Activated naive CD4-positive, alpha-beta T cell treated with anti-CD3 and anti-CD28 coated beads, Interleukin-2, amount 50 U/mL, for 72 hours (primary cell): Measurements from ENCODE around the gene NPSR1. TPM values are rescaled to one million over a fixed set of nuclear protein-coding genes. Genes with fewer than 3 reads are reported as not detected.

Experiments
- ATAC-seq, 2 donors: fragments of 150-1000 bp; cut with Tn5 transposase; 2 replicates each; pipeline ENCODE4 v1.10.0; 2021; ENCODE audit warnings: mild to moderate bottlenecking in 2 of 2, moderate library complexity in 2 of 2
- DNase-seq, 2 donors: peaks; one replicate each; pipeline ENCODE4 v3.0.0; 2021 to 2022; ENCODE audit warnings: low spot score in 2 of 2
- H3K27ac Mint-ChIP-seq, 2 donors: one replicate each; pipeline ENCODE4 v1.8.0; 2022; ENCODE audit warnings: mild to moderate bottlenecking in 2 of 2, mixed read lengths in 2 of 2
- H3K36me3 Mint-ChIP-seq, 2 donors: one replicate each; pipeline ENCODE4 v1.8.0; 2022; ENCODE audit warnings: mixed read lengths in 2 of 2
- H3K9me3 Mint-ChIP-seq, 2 donors: one replicate each; pipeline ENCODE4 v1.8.0; 2022; ENCODE audit warnings: mixed read lengths in 2 of 2
- total RNA-seq, 2 donors: library from RNA; stranded (reverse); gene quantifications; one replicate each; pipeline ENCODE4 v1.2.3, GENCODE V29; 2022

Gene NPSR1
- total RNA-seq, 2 donors from 2014 or later = not detected

- no peak for ATAC-seq
- Mint-ChIP-seq H3K9me3 (no peaks in the 10 kb centered on the region), H3K27ac (no peak overlapping the region), H3K36me3 (no peaks in the 10 kb centered on the region)
- DNase-seq = no peak
Measured at GRCh38 chr7:34748728-34749089, 90.7 kb downstream of the NPSR1 start.

GRCh38 chr7:34749446-34749845 is 91.4 kb downstream of the NPSR1 start:
- ATAC-seq (no peak), DNase-seq (no peak)
- no peaks in the 10 kb centered on the region for H3K36me3 Mint-ChIP-seq
- H3K9me3 Mint-ChIP-seq = no peaks in the 10 kb centered on the region
- no peak overlapping the region for H3K27ac Mint-ChIP-seq

DNA sequence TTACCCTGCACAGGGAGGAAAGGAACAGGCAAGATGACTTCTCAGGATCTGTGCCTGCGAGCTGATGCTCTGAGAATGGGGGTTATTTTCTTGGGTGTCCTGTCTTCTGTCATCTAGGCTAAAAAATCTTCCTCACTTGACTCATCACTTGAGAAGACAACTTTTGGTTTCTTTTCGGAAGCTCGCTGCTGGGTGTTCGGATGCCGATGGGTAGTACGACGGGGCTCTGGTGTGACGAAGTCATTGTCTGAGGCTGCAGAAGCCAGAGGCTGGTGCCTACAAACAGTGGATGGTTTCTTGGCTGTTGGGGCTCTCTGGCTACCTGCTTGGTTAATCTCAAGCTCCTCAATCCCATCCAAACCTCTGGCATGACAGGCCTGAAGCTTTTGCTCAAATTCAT is 92.2 kb downstream of the NPSR1 start:
- ATAC-seq (no peak), DNase-seq (no peak)
- H3K27ac Mint-ChIP-seq = no peak overlapping the region
- H3K36me3 Mint-ChIP-seq = no peaks in the 10 kb centered on the region
- H3K9me3 Mint-ChIP-seq = no peaks in the 10 kb centered on the region

GRCh38 chr7:34750636-34751035 is 92.6 kb downstream of the NPSR1 start:
- ATAC-seq = no peak
- DNase-seq = no peak
- Mint-ChIP-seq H3K27ac (no peak overlapping the region), H3K9me3 (no peaks in the 10 kb centered on the region), H3K36me3 (no peaks in the 10 kb centered on the region)

GRCh38 chr7:34751725-34752643 is 94.0 kb downstream of the NPSR1 start:
- H3K9me3 Mint-ChIP-seq = no peaks in the 10 kb centered on the region
- ATAC-seq = no peak
- no peak for DNase-seq
- no peaks in the 10 kb centered on the region for H3K36me3 Mint-ChIP-seq
- no peak overlapping the region for H3K27ac Mint-ChIP-seq

DNA sequence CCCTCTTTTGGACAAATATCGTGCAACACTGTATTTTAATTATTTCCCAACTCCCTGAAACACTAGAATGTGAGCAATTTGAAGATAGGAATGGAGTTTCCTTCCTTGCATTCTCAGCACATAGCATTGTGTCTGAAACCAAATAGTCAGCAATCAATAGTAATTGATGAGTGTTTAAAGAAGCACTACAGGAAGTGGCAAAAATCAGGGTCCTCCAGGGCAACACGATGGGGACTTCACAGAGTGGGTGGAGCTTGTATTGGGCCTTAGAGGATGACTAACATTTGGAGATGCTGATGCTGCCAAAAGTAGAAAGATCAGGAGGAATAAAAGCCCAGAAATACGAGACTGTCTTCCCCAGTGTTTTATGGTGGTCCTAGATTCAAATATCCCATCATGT is 94.9 kb downstream of the NPSR1 start:
- no peak for ATAC-seq

DNA sequence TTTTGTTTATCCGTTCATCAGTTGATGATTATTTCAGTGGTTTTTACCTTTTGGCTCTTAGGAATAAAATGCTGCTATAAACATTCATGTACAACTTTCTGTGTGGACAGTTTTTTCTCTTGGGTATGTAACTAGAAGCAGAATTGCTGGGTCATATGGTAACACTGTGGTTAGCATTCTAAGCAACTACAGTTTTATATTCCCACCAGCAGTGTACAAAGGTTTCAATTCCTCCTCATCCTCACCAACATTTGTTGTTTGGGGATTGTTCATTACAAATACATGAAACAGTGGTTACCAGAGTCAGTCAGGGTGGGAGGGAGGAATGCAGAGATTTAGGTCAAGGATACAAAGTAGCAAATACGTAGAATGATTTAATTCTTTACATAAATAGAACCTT is 97.0 kb downstream of the NPSR1 start:
- Mint-ChIP-seq H3K36me3 (no peaks in the 10 kb centered on the region), H3K9me3 (no peaks in the 10 kb centered on the region), H3K27ac (no peak overlapping the region)
- DNase-seq (no peak), ATAC-seq (no peak)

More for the DNA sequence above, 94.9 kb downstream of the NPSR1 start:
- DNase-seq = no peak
- Mint-ChIP-seq H3K9me3 (no peaks in the 10 kb centered on the region), H3K36me3 (no peaks in the 10 kb centered on the region), H3K27ac (no peak overlapping the region)

DNA sequence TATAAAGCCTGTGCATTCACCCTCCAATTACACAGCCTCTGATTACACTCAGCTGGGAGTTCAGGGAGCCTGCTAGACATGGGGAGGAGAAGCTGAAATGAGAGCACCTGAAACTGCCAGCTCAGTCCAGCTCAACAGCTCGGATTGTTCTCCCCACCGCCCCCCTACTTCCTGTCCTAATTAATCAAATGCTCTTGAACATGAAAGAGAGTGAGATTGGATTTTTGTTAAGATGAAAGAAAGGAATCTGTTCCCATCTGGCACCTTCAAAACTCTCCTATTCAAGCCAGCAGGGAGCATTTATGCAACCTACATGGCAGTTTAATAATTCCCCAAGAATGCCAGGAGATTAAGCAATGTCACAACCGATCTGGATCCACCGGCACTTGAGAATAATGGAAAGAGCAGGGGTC is 98.0 kb downstream of the NPSR1 start:
- Mint-ChIP-seq H3K9me3 (no peaks in the 10 kb centered on the region), H3K27ac (no peak overlapping the region), H3K36me3 (no peaks in the 10 kb centered on the region)
- ATAC-seq (no peak), DNase-seq (no peak)

- Mint-ChIP-seq H3K27ac (no peak overlapping the region), H3K9me3 (no peaks in the 10 kb centered on the region), H3K36me3 (no peaks in the 10 kb centered on the region)
- ATAC-seq (no peak), DNase-seq (no peak)
Measured at GRCh38 chr7:34756691-34757090, 98.7 kb downstream of the NPSR1 start.

- DNase-seq (no peak), ATAC-seq (no peak)
- H3K9me3 Mint-ChIP-seq = no peaks in the 10 kb centered on the region
- no peak overlapping the region for H3K27ac Mint-ChIP-seq
- H3K36me3 Mint-ChIP-seq = no peaks in the 10 kb centered on the region
Measured at GRCh38 chr7:34757570-34758110, 99.6 kb downstream of the NPSR1 start.

DNA sequence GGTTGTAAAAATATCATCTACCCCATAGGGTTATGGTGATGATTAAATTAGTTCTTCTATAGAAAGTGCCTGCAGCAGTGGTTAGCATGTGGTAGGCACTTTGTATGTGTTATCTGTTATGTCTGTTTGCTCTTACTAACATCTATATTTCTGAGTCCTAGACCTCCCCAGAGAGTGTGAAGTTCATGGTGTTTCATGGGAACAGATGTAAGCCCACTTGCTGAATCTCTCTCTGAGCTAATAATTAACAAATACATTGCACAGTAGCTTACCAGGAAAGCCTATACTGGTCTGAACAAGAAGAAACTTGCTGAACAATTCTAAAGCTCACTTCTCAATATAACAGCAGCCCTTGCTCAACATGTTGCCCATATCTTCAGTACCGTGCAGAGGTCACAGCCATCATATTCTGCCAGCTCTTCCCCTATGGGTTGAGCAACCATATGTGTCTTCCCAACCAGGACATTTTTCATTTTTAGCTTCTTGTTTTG is 100.1 kb downstream of the NPSR1 start:
- no peak for DNase-seq
- Mint-ChIP-seq H3K36me3 (no peaks in the 10 kb centered on the region), H3K9me3 (no peaks in the 10 kb centered on the region), H3K27ac (no peak overlapping the region)
- ATAC-seq = no peak

DNA sequence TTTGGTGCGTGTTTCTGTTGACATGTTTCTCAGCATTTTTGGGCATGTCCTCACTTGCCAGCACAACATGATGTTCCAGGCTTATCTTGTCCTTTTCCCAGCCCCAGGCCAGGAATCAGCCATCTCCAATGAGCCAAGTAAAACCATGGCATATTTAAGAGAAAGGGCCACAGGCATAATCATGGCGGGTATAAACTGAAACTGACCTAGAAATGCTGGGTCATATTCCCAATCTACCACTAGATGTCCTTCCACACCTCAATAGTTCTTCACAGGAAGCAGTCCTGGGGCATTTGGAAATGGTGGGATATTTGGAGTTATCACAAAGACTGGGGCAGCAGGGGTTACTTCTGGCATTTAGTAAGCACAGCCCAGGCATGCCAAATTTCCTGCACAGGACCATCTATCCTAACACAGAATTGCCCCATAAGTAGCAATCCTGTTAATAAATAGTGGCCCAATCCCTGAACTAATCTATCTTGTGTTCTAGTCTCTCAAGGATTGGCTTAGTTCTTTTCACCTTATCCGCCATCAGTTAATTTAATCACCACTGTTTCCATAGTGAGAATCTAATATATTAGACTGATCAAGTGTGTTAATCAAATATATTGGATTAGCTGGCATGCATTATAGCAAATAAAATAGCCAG is 101.6 kb downstream of the NPSR1 start:
- DNase-seq (no peak), ATAC-seq (no peak)
- no peaks in the 10 kb centered on the region for H3K9me3 Mint-ChIP-seq
- no peak overlapping the region for H3K27ac Mint-ChIP-seq
- H3K36me3 Mint-ChIP-seq = no peaks in the 10 kb centered on the region

- no peaks in the 10 kb centered on the region for H3K36me3 Mint-ChIP-seq
- no peak overlapping the region for H3K27ac Mint-ChIP-seq
- DNase-seq = no peak
- ATAC-seq = no peak
- no peaks in the 10 kb centered on the region for H3K9me3 Mint-ChIP-seq
Measured at GRCh38 chr7:34760271-34760670, 102.3 kb downstream of the NPSR1 start.

DNA sequence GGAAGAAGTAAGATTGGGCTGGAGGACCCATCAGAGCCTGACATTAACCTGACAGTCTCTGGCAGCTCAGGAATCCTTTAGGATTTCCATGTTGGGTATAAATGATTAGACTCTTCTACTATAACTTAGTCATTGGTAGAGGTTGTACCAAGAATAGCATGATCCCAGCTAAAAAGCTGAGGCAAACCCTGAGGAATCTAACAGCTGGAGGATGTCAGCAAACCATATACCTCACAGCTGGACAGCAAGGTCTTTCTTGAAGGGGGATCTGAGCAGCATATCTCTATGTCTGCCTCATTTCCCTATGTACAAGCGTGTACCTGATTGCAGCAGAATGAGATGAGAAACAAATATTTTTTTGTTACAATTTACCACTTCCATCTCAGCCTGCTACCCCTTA is 103.2 kb downstream of the NPSR1 start:
- no peak overlapping the region for H3K27ac Mint-ChIP-seq
- DNase-seq (no peak), ATAC-seq (no peak)
- no peaks in the 10 kb centered on the region for H3K9me3 Mint-ChIP-seq
- H3K36me3 Mint-ChIP-seq = no peaks in the 10 kb centered on the region

- H3K27ac Mint-ChIP-seq = no peak overlapping the region
- ATAC-seq (no peak), DNase-seq (no peak)
- no peaks in the 10 kb centered on the region for H3K36me3 Mint-ChIP-seq
- H3K9me3 Mint-ChIP-seq = no peaks in the 10 kb centered on the region
Measured at GRCh38 chr7:34761627-34762026, 103.6 kb downstream of the NPSR1 start.

DNA sequence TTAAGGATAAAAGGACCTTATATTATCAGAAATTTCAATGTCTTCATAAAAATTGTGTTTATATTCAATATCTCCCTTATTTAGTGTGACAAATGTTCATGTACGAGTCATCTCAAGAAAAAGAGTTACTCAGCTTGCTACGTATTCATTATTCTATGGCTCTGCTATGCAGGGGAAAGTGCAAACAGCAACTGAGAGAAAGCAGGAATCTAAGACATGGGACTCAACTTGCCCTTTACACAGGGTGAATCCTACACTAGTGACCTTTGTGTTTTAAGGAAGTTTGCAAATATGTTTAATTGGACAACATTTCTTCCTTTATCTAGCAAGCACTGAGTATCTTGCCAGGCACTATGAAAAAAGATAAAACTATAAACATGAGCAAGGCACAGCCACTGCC is 104.7 kb downstream of the NPSR1 start:
- Mint-ChIP-seq H3K36me3 (no peaks in the 10 kb centered on the region), H3K9me3 (no peaks in the 10 kb centered on the region), H3K27ac (no peak overlapping the region)
- DNase-seq (no peak), ATAC-seq (no peak)

DNA sequence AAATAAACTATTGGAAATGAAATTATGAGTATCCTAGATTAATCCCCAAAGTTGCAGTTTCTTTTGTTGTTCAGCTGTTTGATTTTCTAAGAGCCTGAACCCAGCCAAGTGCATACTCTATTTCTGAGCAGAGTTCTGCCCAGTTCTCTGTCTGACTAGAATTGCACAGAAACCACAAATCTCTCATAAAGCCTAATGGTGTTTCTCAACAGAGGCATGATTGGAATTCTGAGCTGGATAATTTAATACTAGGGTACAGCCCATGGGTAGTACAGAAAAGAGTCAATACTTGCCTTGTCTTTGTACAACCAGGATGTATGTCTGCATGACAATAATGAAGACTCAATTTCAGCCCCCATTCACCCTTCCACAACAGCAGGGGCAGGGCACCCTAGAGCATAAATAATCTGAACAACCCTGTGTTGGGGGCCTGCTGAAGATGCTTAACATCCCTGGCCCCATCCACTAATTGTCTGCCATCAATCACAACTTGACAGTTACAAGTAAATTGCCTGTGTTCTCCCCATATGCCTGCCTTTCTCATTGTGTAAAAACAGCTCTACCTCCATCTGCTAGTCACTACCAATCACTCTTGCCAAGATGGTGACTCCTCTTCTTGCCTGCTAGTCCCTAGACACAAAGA is 114.4 kb downstream of the NPSR1 start:
- DNase-seq = no peak
- Mint-ChIP-seq H3K27ac (no peak overlapping the region), H3K9me3 (peaks cover 4 to 11% of the 10 kb centered on the region in 2 donors), H3K36me3 (no peaks in the 10 kb centered on the region)
- no peak for ATAC-seq
